HCT116 (cell line): Measurements from ENCODE around the gene MAPKAPK5. TPM values are rescaled to one million over a fixed set of nuclear protein-coding genes. Genes with fewer than 3 reads are reported as not detected.

Source experiments
- ATAC-seq: fragments of 200-7000 bp; cut with Tn5 transposase; 2 replicates; pipeline ENCODE4 v1.9.1; 2020; ENCODE audit warnings: mild to moderate bottlenecking, moderate library complexity
- BruUV-seq: library from RNA; stranded (reverse); fragments of 400-500 nt; replicated peaks from 2 replicates; lab custom pipeline; 2021; lab: Mats Ljungman, UMichigan
- CTCF ChIA-PET: fragments of 300-600 bp; sonication (Branson Sonifier 250); formaldehyde crosslinking; loops from one replicate; lab custom pipeline; 2021; ENCODE audit warnings: antibody characterized with exemption; lab: Charles Lee
- POLR2A ChIA-PET: fragments of 300-600, 350-600 bp; sonication (Branson Sonifier 250); formaldehyde crosslinking; loops from one replicate; lab custom pipeline; 2021; ENCODE audit warnings: antibody characterized with exemption; lab: Charles Lee
- RAD21 ChIA-PET, 2 experiments: fragments of 300-600 bp; sonication (Branson Sonifier 250); formaldehyde crosslinking; loops; one replicate each; lab custom pipeline; 2023; ENCODE audit warnings: low total read pairs in 2 of 2; ENCODE audit not compliant: uncharacterized antibody in 2 of 2, unreplicated experiment in 2 of 2, low non-redundant PET in 1 of 2; lab: Charles Lee
- DNase-seq: peaks from one replicate; pipeline ENCODE4 v3.0.0-alpha.2; 2010; ENCODE audit warnings: low read depth, low spot score
- H2AFZ ChIP-seq: fragments of 200-600 bp; shearing (Covaris generic), sonication (generic); 2 replicates; pipeline ENCODE4 v1.6.1; 2017; ENCODE audit warnings: low read depth, mixed run types, mixed read lengths, antibody characterized with exemption, low read length; ENCODE audit not compliant: poor library complexity, severe bottlenecking
- H3K27ac ChIP-seq: 2 replicates; pipeline ENCODE4 v1.5.1; 2012; ENCODE audit warnings: low read depth, low read length
- H3K27me3 ChIP-seq: fragments of 200-600 bp; sonication (generic); 2 replicates; pipeline ENCODE4 v1.6.1; 2016; ENCODE audit warnings: mixed run types, low read length, mixed read lengths; ENCODE audit not compliant: insufficient read depth
- H3K36me3 ChIP-seq, 2 experiments: fragments of 200-500 bp in 1 of 2; fragments of 200-600 bp in 1 of 2; sonication (Bioruptor generic) in 1 of 2; sonication (generic) in 1 of 2; 2 replicates each; pipeline versions ENCODE4 v1.5.1 to v1.6.1; 2014 to 2016; ENCODE audit warnings: low read length in 2 of 2, inconsistent platforms in 1 of 2, mixed read lengths in 1 of 2, mixed run types in 1 of 2; ENCODE audit not compliant: insufficient read depth in 2 of 2, control insufficient read depth in 1 of 2
- H3K4me1 ChIP-seq, 2 experiments: fragments of 200-600 bp in 1 of 2; sonication (generic) in 1 of 2; 2 replicates each; pipeline versions ENCODE4 v1.5.1 to v1.6.1; 2012 to 2017; ENCODE audit warnings: low read length in 2 of 2, inconsistent platforms in 1 of 2, mild to moderate bottlenecking in 1 of 2, mixed read lengths in 1 of 2, mixed run types in 1 of 2, moderate library complexity in 1 of 2; ENCODE audit not compliant: insufficient read depth in 2 of 2, control insufficient read depth in 1 of 2
- H3K4me2 ChIP-seq: fragments of 200-600 bp; sonication (generic); 2 replicates; pipeline ENCODE4 v1.6.1; 2017; ENCODE audit warnings: mixed run types, low read length, mixed read lengths
- H3K4me3 ChIP-seq, 2 experiments: fragments of 200-600 bp in 1 of 2; sonication (generic) in 1 of 2; replicated peaks in 1 of 2; 2 replicates each; pipeline ENCODE4 v1.5.1; 2011 to 2016; ENCODE audit warnings: low read length in 2 of 2, control low read depth in 1 of 2, low read depth in 1 of 2, mild to moderate bottlenecking in 1 of 2, mixed read lengths in 1 of 2, mixed run types in 1 of 2
- H3K79me2 ChIP-seq: fragments of 200-600 bp; sonication (generic); 2 replicates; pipeline ENCODE4 v1.6.1; 2017; ENCODE audit warnings: mild to moderate bottlenecking, mixed run types, low read length, moderate library complexity, mixed read lengths; ENCODE audit not compliant: insufficient read depth
- H3K9ac ChIP-seq: fragments of 200-600 bp; sonication (generic); 2 replicates; pipeline ENCODE4 v1.6.1; 2016; ENCODE audit warnings: low read length, mixed read lengths
- H3K9me2 ChIP-seq: fragments of 200-600 bp; sonication (generic), shearing (Covaris generic); 2 replicates; pipeline ENCODE4 v1.6.1; 2017; ENCODE audit warnings: mixed run types, mild to moderate bottlenecking, moderate library complexity; ENCODE audit not compliant: insufficient read depth
- H3K9me3 ChIP-seq, 2 experiments: fragments of 200-500 bp in 1 of 2; fragments of 200-600 bp in 1 of 2; sonication (Bioruptor generic) in 1 of 2; sonication (generic) in 1 of 2; 2 replicates each; pipeline ENCODE4 v1.6.1; 2014 to 2017; ENCODE audit warnings: low read length in 2 of 2, mixed read lengths in 2 of 2, inconsistent platforms in 1 of 2, low read depth in 1 of 2, mild to moderate bottlenecking in 1 of 2, mixed run types in 1 of 2, moderate library complexity in 1 of 2; ENCODE audit not compliant: control insufficient read depth in 1 of 2, insufficient read depth in 1 of 2
- H4K20me1 ChIP-seq: fragments of 200-600 bp; sonication (generic), shearing (Covaris generic); 2 replicates; pipeline ENCODE4 v1.6.1; 2017; ENCODE audit warnings: mixed run types, mild to moderate bottlenecking, moderate library complexity; ENCODE audit not compliant: insufficient read depth
- EGR1 ChIP-seq: IDR thresholded peaks from 2 replicates; pipeline ENCODE4 v1.6.1; 2012; ENCODE audit warnings: low read depth
- FOSL1 ChIP-seq: IDR thresholded peaks from 2 replicates; pipeline ENCODE4 v1.6.1; 2012; ENCODE audit warnings: low read depth
- POLR2A ChIP-seq: IDR thresholded peaks from 2 replicates; pipeline ENCODE4 v1.7.0; 2011; ENCODE audit warnings: borderline replicate concordance; ENCODE audit not compliant: insufficient read depth, insufficient read length; ENCODE audit errors: extremely low read depth
- SRF ChIP-seq: IDR thresholded peaks from 2 replicates; pipeline ENCODE4 v1.6.1; 2012; ENCODE audit warnings: low read depth
- TCF7L2 ChIP-seq: IDR thresholded peaks from 2 replicates; pipeline ENCODE4 v1.7.0; 2011; ENCODE audit warnings: borderline replicate concordance, inconsistent platforms; ENCODE audit not compliant: insufficient read depth, insufficient read length; ENCODE audit errors: extremely low read depth
- ZNF274 ChIP-seq: fragments of 200-500 bp; sonication (Bioruptor generic); IDR thresholded peaks from 2 replicates; pipeline ENCODE4 v1.6.1; 2014; ENCODE audit warnings: mild to moderate bottlenecking, low read depth, low read length, inconsistent platforms
- intact Hi-C: fragments of 100-400 bp; cut with micrococcal nuclease; formaldehyde crosslinking; loops from 2 replicates; pipeline ENCODE4 v1.10.0; 2022
- total RNA-seq: library from RNA; stranded (reverse); gene quantifications from one replicate; pipeline ENCODE4 v1.2.1, GENCODE V29; 2021; ENCODE audit not compliant: unreplicated experiment
- TF ChIP-seq, protein P1 (sequence below): IDR thresholded peaks from 2 replicates; pipeline ENCODE4 v1.6.1; 2011; ENCODE audit warnings: mild to moderate bottlenecking, low read length, moderate library complexity; ENCODE audit not compliant: insufficient replicate concordance; ENCODE audit errors: extremely low read depth
- TF ChIP-seq, protein P2 (sequence below): IDR thresholded peaks from 2 replicates; pipeline ENCODE4 v1.6.1; 2012

Gene MAPKAPK5
- total RNA-seq, 1 experiment from 2014 or later = 57.9 TPM

DNA sequence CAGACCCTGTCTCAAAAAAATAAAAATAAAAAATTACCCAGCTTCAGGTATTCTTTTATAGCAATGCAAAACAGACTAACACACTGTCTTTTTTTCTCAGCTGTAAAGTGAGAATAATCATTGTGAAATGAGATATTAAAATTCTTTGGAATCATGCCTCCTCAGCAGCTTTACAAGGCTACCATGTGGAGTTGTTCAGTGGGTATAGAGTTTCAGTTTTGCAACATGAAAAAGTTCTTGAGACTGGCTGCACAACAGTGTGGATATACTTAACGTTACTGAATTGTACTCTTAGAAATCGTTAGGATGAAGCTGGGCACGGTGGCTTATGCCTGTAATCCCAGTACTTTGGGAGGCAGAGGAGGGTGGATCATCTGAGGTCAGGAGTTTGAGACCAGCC, 15.7 kb upstream of the MAPKAPK5 start:
- TF ChIP-seq POLR2A = no peak
- TF ChIP-seq, protein P1, sequence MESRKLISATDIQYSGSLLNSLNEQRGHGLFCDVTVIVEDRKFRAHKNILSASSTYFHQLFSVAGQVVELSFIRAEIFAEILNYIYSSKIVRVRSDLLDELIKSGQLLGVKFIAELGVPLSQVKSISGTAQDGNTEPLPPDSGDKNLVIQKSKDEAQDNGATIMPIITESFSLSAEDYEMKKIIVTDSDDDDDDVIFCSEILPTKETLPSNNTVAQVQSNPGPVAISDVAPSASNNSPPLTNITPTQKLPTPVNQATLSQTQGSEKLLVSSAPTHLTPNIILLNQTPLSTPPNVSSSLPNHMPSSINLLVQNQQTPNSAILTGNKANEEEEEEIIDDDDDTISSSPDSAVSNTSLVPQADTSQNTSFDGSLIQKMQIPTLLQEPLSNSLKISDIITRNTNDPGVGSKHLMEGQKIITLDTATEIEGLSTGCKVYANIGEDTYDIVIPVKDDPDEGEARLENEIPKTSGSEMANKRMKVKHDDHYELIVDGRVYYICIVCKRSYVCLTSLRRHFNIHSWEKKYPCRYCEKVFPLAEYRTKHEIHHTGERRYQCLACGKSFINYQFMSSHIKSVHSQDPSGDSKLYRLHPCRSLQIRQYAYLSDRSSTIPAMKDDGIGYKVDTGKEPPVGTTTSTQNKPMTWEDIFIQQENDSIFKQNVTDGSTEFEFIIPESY = no peak
- TF ChIP-seq, protein P2, sequence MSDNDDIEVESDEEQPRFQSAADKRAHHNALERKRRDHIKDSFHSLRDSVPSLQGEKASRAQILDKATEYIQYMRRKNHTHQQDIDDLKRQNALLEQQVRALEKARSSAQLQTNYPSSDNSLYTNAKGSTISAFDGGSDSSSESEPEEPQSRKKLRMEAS = no peak
- TF ChIP-seq SRF = no peak
- TF ChIP-seq ZNF274 = no peak
- TF ChIP-seq FOSL1 = no peak
- TF ChIP-seq EGR1 = no peak
- no peak for TF ChIP-seq TCF7L2
- Histone ChIP-seq H3K79me2 (no peaks in the 10 kb centered on the region), H3K4me2 (no peak overlapping the region), H2AFZ (no peak overlapping the region), H3K9ac (no peak overlapping the region), H3K36me3 (no peaks in the 10 kb centered on the region), H3K4me3 (no peak overlapping the region), H3K27me3 (no peaks in the 10 kb centered on the region), H3K27ac (no peak overlapping the region), H3K9me2 (no peaks in the 10 kb centered on the region), H3K9me3 (no peaks in the 10 kb centered on the region), H3K4me1 (no peaks in the 10 kb centered on the region), H4K20me1 (no peaks in the 10 kb centered on the region)
- ChIA-PET POLR2A (no interaction called here), RAD21 (no interaction called here), CTCF (interaction anchor here (1.4 to 1.9 kb wide), 2 partner anchors 11 to 13 kb away, joined by 3 to 7 read pairs; no protein-coding TSS in a partner anchor)
- intact Hi-C loops = loop anchor here (10.0 kb wide), 1 partner anchor 368 kb away; no protein-coding TSS in a partner anchor
- BruUV-seq = no TSS peak
- no peak for DNase-seq
- no peak for ATAC-seq
